Cardiac muscle cell (in vitro differentiated cells and primary cell): Measurements from ENCODE around the gene NME7. TPM values are rescaled to one million over a fixed set of nuclear protein-coding genes. Genes with fewer than 3 reads are reported as not detected.
"Not testable (repeated sequence)": the region's sequence is repeated elsewhere in the genome, so short reads cannot be mapped to it uniquely, and the experiment has no call there.

ENCODE experiments used
- DNase-seq, 2 donors: peaks; one replicate each; pipeline versions ENCODE4 v3.0.0 to v3.0.0-alpha.2; 2010 to 2017; ENCODE audit warnings: low read depth in 1 of 2, low spot score in 1 of 2
- H3K27ac ChIP-seq: fragments of 200-600 bp; sonication (generic); 2 replicates; pipeline ENCODE4 v1.5.1; 2016
- H3K27me3 ChIP-seq: fragments of 200-600 bp; sonication (generic); 2 replicates; pipeline ENCODE4 v1.6.0; 2016; ENCODE audit warnings: control low read depth
- H3K36me3 ChIP-seq: fragments of 200-600 bp; sonication (generic); 2 replicates; pipeline ENCODE4 v1.5.1; 2016; ENCODE audit warnings: control low read depth
- H3K4me1 ChIP-seq: fragments of 200-600 bp; sonication (generic); 2 replicates; pipeline ENCODE4 v1.8.1; 2017; ENCODE audit warnings: low read depth, mild to moderate bottlenecking, mixed run types
- H3K4me3 ChIP-seq: fragments of 200-600 bp; sonication (generic); 2 replicates; pipeline ENCODE4 v1.5.1; 2016; ENCODE audit warnings: mild to moderate bottlenecking
- H3K9me3 ChIP-seq: fragments of 200-600 bp; sonication (generic); 2 replicates; pipeline ENCODE4 v1.5.1; 2017; ENCODE audit warnings: low read depth, mild to moderate bottlenecking, control low read depth
- CTCF ChIP-seq: IDR thresholded peaks from 2 replicates; pipeline ENCODE4 v1.5.1; 2012; ENCODE audit warnings: low read depth, mild to moderate bottlenecking, low read length
- polyA plus RNA-seq: library from polyadenylated mRNA; unstranded; fragments of >200 nt; fragmentation: Nextera tagmentation; extraction: Ambion mirVana; gene quantifications from 2 replicates; pipeline ENCODE4 v1.2.1, GENCODE V29; 2016
- total RNA-seq: library from RNA; depleted of rRNA; stranded (reverse); fragments of >200 nt; gene quantifications from 2 replicates; pipeline ENCODE4 v1.2.3, GENCODE V29; 2016

The NME7 gene
- total and polyA plus RNA-seq, 2 experiments from 2014 or later, result 10.1 to 110 TPM

- H3K27ac ChIP-seq, result no peak overlapping the region
- no peaks in the 10 kb centered on the region for H3K27me3 ChIP-seq
- H3K9me3 ChIP-seq, result no peaks in the 10 kb centered on the region
- peak; percentile 69 to 77 for DNase-seq
- peak; percentile 63 for TF ChIP-seq CTCF
- H3K36me3 ChIP-seq, result no peaks in the 10 kb centered on the region
- peaks cover 14% of the 10 kb centered on the region for H3K4me1 ChIP-seq
- H3K4me3 ChIP-seq, result no peak overlapping the region
Observed at GRCh38 chr1:169348383-169349036, 19.1 kb downstream of the NME7 start.

GRCh38 chr1:169347688-169348382, 19.8 kb downstream of the NME7 start:
- DNase-seq, result no peak
- Histone ChIP-seq H3K4me3 (no peak overlapping the region), H3K27me3 (no peaks in the 10 kb centered on the region), H3K36me3 (no peaks in the 10 kb centered on the region), H3K27ac (no peak overlapping the region), H3K4me1 (peaks cover 14% of the 10 kb centered on the region), H3K9me3 (no peaks in the 10 kb centered on the region)
- TF ChIP-seq CTCF, result no peak

- H3K4me3 ChIP-seq, result no peak overlapping the region
- no peak for DNase-seq
- H3K9me3 ChIP-seq, result no peaks in the 10 kb centered on the region
- no peaks in the 10 kb centered on the region for H3K27me3 ChIP-seq
- no peak overlapping the region for H3K27ac ChIP-seq
- no peaks in the 10 kb centered on the region for H3K36me3 ChIP-seq
- H3K4me1 ChIP-seq, result peaks cover 14% of the 10 kb centered on the region
- TF ChIP-seq CTCF, result no peak
Observed at GRCh38 chr1:169346036-169346589, 21.5 kb downstream of the NME7 start.

GRCh38 chr1:169345511-169345910, 22.1 kb downstream of the NME7 start:
- Histone ChIP-seq H3K4me3 (no peak overlapping the region), H3K27me3 (no peaks in the 10 kb centered on the region), H3K9me3 (no peaks in the 10 kb centered on the region), H3K27ac (no peak overlapping the region), H3K36me3 (no peaks in the 10 kb centered on the region), H3K4me1 (peaks cover 14% of the 10 kb centered on the region)
- no peak for DNase-seq
- TF ChIP-seq CTCF, result no peak

GRCh38 chr1:169342096-169342495, 25.5 kb downstream of the NME7 start:
- H3K4me1 ChIP-seq, H3K36me3 ChIP-seq: not testable (repeated sequence)

GRCh38 chr1:169340882-169341281, 26.7 kb downstream of the NME7 start:
- Histone ChIP-seq H3K4me1 (peaks cover 5% of the 10 kb centered on the region), H3K36me3 (no peaks in the 10 kb centered on the region), H3K27ac (no peak overlapping the region), H3K4me3 (no peak overlapping the region), H3K27me3 (no peaks in the 10 kb centered on the region), H3K9me3 (no peaks in the 10 kb centered on the region)
- TF ChIP-seq CTCF, result no peak
- no peak for DNase-seq

More at GRCh38 chr1:169342096-169342495, 25.5 kb downstream of the NME7 start:
- not testable (repeated sequence) for H3K9me3 ChIP-seq, H3K27me3 ChIP-seq, DNase-seq, H3K4me3 ChIP-seq, H3K27ac ChIP-seq
